NK-92 (cell line): ENCODE results near the gene MTTP.

ENCODE experiments used
- DNase-seq: peaks from one replicate; lab custom pipeline; 2025; ENCODE audit not compliant: unreplicated experiment; lab: John Stamatoyannopoulos, UW

MTTP gene

DNA sequence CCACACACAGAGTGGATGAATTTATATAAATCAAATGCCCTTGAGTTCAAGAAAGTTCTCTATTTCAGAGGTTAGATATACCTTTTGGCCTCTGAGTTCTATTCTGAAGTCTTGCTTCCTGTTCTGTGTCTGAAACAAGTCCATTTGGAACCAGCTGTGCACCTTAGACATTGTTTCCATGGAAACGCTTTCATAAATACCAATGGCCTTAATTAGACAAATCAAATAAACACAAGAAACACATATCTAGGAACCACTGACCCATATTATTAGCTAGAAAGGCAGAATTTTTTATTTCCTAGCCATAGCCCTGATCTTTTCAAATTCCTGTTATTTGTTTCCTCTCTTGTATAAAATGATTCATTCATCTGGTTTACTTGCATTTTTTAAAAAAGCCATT, 91.4 kb downstream of the MTTP start:
- no peak for DNase-seq

DNA sequence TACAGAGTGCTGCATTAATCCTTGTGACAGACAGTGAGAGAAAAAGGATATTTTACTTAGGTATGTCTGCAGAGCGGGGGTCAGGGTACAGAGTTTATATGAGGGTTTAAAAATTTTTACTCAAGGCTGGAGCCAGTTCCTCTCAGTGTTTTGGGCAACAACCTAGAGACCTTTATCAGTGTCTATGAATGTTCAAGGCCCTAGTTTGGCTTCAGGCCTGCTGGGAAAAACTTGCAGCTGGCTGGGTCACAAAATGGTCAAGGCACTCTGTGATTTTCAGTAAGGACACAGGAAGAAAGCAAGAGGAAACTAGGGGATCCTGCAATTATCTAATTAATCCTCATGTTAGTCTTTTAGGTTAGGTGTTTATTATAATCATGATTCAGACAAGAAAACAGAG, 93.8 kb downstream of the MTTP start:
- no peak for DNase-seq

DNA sequence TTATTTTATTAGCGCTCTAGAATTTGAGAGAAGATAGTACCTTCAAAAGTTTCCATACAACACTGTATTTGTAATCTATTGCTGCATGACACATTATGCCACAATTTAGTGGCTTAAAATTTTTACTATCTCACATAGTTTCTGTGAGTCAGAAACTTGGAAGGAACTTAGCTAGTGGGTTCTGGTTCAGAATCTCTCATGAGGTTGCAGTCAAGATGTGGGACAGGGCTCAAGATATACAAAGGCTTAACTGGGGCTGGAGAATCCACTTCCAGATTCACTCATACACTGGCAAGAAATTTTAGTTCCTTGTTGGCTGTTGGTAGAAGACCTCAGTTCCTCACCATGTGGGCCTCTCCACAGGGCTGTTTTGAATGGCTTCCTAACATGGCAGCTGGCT, 94.5 kb downstream of the MTTP start:
- no peak for DNase-seq

DNA sequence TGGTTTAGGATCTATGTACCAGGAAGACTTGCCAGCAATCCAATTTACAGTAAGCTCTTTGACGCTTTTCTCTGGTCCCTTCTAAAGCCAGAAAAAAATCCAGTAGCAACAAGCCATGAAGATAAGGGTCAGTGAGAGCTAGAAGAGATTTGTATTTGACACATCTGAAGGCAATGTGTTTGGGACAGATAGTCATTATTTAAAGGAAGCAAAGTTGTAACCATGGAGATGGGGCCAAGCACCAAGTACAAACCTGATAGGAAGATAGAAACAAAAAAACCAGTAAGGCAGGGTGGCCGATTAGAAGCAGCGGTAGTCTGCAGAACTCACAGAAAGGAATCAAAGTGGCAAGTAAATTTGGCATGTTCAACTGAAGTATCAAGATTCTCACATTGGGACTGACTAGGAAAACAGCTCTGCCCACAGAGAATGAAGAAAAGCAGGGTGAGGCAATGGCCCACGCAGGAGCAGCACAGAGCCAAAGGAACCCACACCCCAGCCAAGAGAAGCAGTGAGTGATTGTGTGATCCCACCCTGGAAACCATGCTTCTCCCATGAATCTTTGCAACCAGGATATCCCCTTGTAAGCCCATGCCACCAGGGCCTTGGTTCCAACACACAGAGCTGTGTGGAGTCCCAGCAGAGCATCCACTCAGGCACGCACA, 95.9 kb downstream of the MTTP start:
- no peak for DNase-seq
